ENCODE results near the gene ASAP3.

Gene ASAP3

DNA sequence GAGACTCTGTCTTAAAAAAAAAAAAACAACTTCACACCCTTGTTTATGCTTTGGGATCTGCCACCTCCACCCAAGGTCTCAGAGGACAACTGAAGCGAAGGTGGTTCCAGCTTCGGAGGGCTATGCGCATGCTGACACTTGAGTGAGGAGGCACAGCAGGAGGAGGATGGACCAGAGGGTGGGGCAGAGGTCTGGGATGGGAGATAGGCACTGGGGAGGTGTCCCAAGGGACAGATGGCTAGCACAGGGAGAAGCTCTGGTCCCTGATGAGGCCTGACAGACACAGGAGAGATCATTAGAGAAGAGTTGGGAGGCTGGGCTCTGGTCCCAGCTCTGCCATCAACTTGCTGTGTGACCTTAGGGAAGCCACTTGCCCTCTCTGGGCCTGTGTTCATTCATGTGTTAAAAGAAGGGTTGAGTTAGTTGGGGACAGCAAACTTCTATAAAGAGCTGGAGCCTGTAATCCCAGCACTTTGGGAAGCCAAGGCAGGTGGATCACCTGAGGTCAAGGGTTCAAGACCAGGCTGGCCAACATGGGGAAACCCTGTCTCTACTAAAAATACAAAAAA, 30.2 kb upstream of the ASAP3 start:
- no peak for TF ChIP-seq FOXP2 (optimal IDR thresholded peaks at IDR 0.05; ENCODE audit: borderline replicate concordance, extremely low read depth, extremely low read length, insufficient read depth)
- no peak for TF ChIP-seq POLR2AphosphoS5 (IDR thresholded peaks at IDR 0.05; ENCODE audit: low read depth, low read length)
- TF ChIP-seq, protein P1, sequence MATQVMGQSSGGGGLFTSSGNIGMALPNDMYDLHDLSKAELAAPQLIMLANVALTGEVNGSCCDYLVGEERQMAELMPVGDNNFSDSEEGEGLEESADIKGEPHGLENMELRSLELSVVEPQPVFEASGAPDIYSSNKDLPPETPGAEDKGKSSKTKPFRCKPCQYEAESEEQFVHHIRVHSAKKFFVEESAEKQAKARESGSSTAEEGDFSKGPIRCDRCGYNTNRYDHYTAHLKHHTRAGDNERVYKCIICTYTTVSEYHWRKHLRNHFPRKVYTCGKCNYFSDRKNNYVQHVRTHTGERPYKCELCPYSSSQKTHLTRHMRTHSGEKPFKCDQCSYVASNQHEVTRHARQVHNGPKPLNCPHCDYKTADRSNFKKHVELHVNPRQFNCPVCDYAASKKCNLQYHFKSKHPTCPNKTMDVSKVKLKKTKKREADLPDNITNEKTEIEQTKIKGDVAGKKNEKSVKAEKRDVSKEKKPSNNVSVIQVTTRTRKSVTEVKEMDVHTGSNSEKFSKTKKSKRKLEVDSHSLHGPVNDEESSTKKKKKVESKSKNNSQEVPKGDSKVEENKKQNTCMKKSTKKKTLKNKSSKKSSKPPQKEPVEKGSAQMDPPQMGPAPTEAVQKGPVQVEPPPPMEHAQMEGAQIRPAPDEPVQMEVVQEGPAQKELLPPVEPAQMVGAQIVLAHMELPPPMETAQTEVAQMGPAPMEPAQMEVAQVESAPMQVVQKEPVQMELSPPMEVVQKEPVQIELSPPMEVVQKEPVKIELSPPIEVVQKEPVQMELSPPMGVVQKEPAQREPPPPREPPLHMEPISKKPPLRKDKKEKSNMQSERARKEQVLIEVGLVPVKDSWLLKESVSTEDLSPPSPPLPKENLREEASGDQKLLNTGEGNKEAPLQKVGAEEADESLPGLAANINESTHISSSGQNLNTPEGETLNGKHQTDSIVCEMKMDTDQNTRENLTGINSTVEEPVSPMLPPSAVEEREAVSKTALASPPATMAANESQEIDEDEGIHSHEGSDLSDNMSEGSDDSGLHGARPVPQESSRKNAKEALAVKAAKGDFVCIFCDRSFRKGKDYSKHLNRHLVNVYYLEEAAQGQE (IDR thresholded peaks at IDR 0.05; ENCODE audit: insufficient read depth in 1 of 2, low read depth in 2 of 2, low read length in 2 of 2) = no peak

DNA sequence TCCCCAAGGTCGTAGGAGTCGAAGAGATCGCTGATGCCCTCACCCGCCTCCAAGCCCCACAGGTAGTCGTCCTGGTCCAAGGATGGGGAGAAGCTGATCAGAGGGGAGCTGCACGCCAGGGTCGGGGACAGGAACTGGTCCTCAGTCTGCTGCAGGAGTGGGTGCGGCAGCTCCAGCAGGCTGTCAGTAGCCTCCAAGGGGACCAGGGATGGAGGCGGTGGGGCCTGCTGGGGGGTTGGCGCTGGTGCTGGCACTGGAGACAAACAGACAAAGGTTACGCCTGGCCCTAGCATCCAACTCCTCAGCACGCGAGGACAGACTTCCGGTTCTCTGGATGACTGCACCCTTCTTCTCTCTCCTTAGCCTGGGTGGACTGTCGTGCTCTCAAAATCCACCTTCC, 25.9 kb upstream of the ASAP3 start:
- no peak for TF ChIP-seq TAF1 (IDR thresholded peaks at IDR 0.05; ENCODE audit: borderline replicate concordance, insufficient read depth, low read length)
- no peak for TF ChIP-seq FOXP2 (optimal IDR thresholded peaks at IDR 0.05; ENCODE audit: borderline replicate concordance, extremely low read depth, extremely low read length, insufficient read depth)
- no peak for TF ChIP-seq POLR2AphosphoS5 (IDR thresholded peaks at IDR 0.05; ENCODE audit: low read depth, low read length)
- TF ChIP-seq, protein P1 (IDR thresholded peaks at IDR 0.05; ENCODE audit: insufficient read depth in 1 of 2, low read depth in 2 of 2, low read length in 2 of 2) = no peak
- TF ChIP-seq SIN3A (IDR thresholded peaks at IDR 0.05; ENCODE audit: borderline replicate concordance, insufficient read depth, low read length) = no peak

DNA sequence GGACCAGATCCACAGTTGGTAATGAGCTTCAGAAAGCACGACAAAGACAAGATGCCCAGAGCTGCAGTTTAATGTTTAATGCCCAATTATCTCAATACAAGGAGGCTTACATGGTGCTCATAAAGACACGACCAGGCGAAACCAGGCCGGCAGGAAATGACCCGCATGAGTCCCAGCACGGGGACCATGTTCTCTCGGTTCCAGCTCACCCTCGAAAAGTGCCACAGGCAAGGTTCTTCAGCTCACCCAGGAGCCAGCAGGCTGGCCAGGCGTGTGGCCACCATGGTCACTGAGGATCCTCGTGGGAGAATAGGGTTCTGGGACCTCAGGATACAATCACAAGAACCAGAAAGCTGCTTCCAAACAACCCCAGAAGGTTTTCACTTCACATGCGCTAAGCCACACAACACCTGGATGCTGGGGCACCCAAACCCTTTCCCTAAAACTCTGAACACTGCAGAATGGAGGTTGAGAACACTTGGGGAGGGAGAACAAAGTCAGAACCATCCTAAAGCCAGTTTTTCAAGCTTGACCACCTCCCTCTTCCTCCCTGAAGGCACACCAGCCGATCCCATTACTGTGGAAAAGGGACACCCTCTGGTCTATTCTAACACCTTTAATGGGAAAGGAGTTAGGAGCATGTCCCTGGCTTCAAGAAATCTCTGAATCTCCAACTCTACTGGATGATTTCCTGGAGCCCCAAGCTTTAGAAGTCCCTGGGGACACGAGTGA, 22.6 kb upstream of the ASAP3 start:
- TF ChIP-seq POLR2AphosphoS5 (IDR thresholded peaks at IDR 0.05; ENCODE audit: low read depth, low read length) = no peak
- no peak for TF ChIP-seq SIN3A (IDR thresholded peaks at IDR 0.05; ENCODE audit: borderline replicate concordance, insufficient read depth, low read length)
- TF ChIP-seq, protein P1 (IDR thresholded peaks at IDR 0.05; ENCODE audit: insufficient read depth in 1 of 2, low read depth in 2 of 2, low read length in 2 of 2) = no peak
- no peak for TF ChIP-seq TAF1 (IDR thresholded peaks at IDR 0.05; ENCODE audit: borderline replicate concordance, insufficient read depth, low read length)
- TF ChIP-seq FOXP2 (optimal IDR thresholded peaks at IDR 0.05; ENCODE audit: borderline replicate concordance, extremely low read depth, extremely low read length, insufficient read depth) = no peak

DNA sequence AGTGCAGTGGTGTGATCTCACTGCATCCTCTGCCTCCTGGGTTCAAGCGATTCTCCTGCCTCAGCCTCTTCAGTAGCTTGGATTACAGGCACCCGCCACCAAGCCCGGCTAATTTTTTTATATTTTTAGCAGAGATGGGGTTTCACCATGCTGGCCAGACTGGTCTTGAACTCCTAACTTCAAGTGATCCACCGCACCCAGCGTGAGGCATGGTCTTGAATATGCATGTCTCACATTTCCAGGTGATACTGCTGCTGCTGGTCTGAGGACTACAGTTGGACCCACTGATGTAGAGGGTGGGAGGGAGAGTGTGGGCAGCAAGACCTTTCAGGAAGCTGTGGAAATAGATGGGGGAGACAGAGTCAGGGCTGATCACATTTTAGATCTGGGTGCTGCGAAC, 21.9 kb upstream of the ASAP3 start:
- TF ChIP-seq, protein P1 (IDR thresholded peaks at IDR 0.05; ENCODE audit: insufficient read depth in 1 of 2, low read depth in 2 of 2, low read length in 2 of 2) = no peak

DNA sequence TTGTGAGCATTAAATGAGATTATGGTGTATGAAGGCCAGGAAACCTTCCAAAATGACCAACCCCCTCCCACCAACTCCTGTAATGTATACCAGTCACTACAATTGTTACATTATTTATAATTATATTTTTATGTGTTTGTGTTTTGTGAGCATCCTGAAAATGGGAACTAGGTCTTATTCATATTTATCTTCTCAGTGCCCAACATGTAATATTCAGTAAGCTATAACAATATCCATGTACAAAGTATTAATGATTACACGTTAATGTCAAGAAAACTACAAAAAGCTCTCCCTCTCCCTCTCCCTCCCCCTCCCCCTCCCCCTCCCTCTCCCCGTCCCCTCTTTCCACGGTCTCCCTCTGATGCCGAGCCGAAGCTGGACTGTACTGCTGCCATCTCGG, 19.0 kb upstream of the ASAP3 start:
- TF ChIP-seq TAF1 (IDR thresholded peaks at IDR 0.05; ENCODE audit: borderline replicate concordance, insufficient read depth, low read length) (no peak), SIN3A (IDR thresholded peaks at IDR 0.05; ENCODE audit: borderline replicate concordance, insufficient read depth, low read length) (no peak), POLR2AphosphoS5 (IDR thresholded peaks at IDR 0.05; ENCODE audit: low read depth, low read length) (no peak), FOXP2 (optimal IDR thresholded peaks at IDR 0.05; ENCODE audit: borderline replicate concordance, extremely low read depth, extremely low read length, insufficient read depth) (no peak)
- TF ChIP-seq, protein P1 (IDR thresholded peaks at IDR 0.05; ENCODE audit: insufficient read depth in 1 of 2, low read depth in 2 of 2, low read length in 2 of 2) = no peak
